Gastrocnemius medialis (tissue), 4 donors: Measurements from ENCODE around the gene MED13. TPM values are rescaled to one million over a fixed set of nuclear protein-coding genes. Genes with fewer than 3 reads are reported as not detected.

ENCODE experiments used
- ATAC-seq, 2 donors: fragments of 150-250 bp; one replicate each; pipeline ENCODE4 v1.9.1; 2016
- DNase-seq, 2 donors: peaks; one replicate each; pipeline ENCODE4 v3.0.0-alpha.2; 2019
- H3K27ac ChIP-seq, 4 donors: fragments of 200-600 bp; sonication (generic); 1 replicate in 1 of 4; 2 replicates in 3 of 4; pipeline ENCODE4 v1.5.1; 2016 to 2018; ENCODE audit warnings: mild to moderate bottlenecking in 2 of 4, moderate library complexity in 1 of 4
- H3K27me3 ChIP-seq, 3 donors: fragments of 200-600 bp; sonication (generic) in 2 of 3; 1 replicate in 1 of 3; 2 replicates in 2 of 3; pipeline versions ENCODE4 v1.5.1 to v1.6.0; 2016 to 2019; ENCODE audit warnings: mild to moderate bottlenecking in 1 of 3, moderate library complexity in 1 of 3
- H3K36me3 ChIP-seq, 2 donors: fragments of 200-600 bp; sonication (generic) in 1 of 2; one replicate each; pipeline ENCODE4 v1.5.1; 2017 to 2018
- H3K4me1 ChIP-seq, 2 donors: fragments of 200-600 bp; sonication (generic) in 1 of 2; one replicate each; pipeline ENCODE4 v1.5.1; 2016 to 2017; ENCODE audit warnings: mild to moderate bottlenecking in 2 of 2
- H3K4me3 ChIP-seq, 4 donors: fragments of 200-600 bp; sonication (generic) in 3 of 4; 1 replicate in 1 of 4; 2 replicates in 3 of 4; pipeline ENCODE4 v1.5.1; 2016 to 2019; ENCODE audit warnings: mild to moderate bottlenecking in 2 of 4
- H3K9me3 ChIP-seq, 3 donors: fragments of 200-600 bp; sonication (generic) in 2 of 3; 1 replicate in 1 of 3; 2 replicates in 2 of 3; pipeline ENCODE4 v1.5.1; 2016 to 2019
- POLR2A ChIP-seq, 2 donors: fragments of 450-650 bp; IDR thresholded peaks; one replicate each; pipeline ENCODE4 v1.6.1; 2017; ENCODE audit warnings: antibody characterized with exemption in 2 of 2, mild to moderate bottlenecking in 2 of 2, moderate library complexity in 2 of 2
- in situ Hi-C, 4 donors: fragments of 200-750 bp; cut with MboI; loops; one replicate each; pipeline versions ENCODE4 v1.15.0 to v1.8.0; 2017; ENCODE audit warnings: low sequenced_read_pairs in 4 of 4
- intact Hi-C: fragments of 100-400 bp; cut with DNase I; formaldehyde crosslinking; loops from one replicate; pipeline ENCODE4 v1.15.1; 2023; ENCODE audit warnings: low total_unique reads
- total RNA-seq, 4 donors: library from RNA; depleted of rRNA; stranded (reverse); fragments of >200 nt; gene quantifications; one replicate each; pipeline versions ENCODE4 v1.1.0 to v1.2.3, GENCODE V29; 2016
- TF ChIP-seq, protein P1 (sequence below), 5 experiments: fragments of 450-650 bp in 3 of 5; fragments of 200-600 bp in 2 of 5; sonication (generic) in 2 of 5; IDR thresholded peaks in 4 of 5; conservative IDR thresholded peaks in 1 of 5; 1 replicate in 4 of 5; 2 replicates in 1 of 5; pipeline ENCODE4 v1.5.1; 2016 to 2019; ENCODE audit warnings: antibody characterized with exemption in 5 of 5, mild to moderate bottlenecking in 3 of 5, moderate library complexity in 3 of 5

The MED13 gene
- total RNA-seq, 4 donors from 2014 or later, result 54.9 to 142 (median 67.8) TPM

DNA sequence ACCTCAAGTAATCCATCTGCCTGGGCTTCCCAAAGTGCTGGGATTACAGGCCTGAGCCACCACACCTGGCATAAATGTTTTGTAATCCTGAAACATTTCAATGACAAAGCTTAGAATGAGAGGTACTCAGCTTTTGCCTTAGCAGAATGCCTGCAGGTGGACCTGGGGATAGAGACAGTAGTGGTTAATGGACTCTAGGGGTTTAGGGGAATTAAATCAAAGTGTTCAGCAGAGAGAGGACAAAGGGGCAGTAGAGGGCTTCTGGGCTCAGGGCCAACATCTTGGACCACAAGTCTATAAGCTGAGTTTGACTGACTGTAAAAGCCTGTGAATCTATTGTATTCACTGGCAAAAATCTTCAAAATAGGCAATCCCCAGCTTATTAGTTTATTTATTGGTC, 36.0 kb upstream of the MED13 start:
- no peak overlapping the region for H3K27ac ChIP-seq
- ATAC-seq (no peak), DNase-seq (no peak)
- H3K36me3 ChIP-seq, result no peaks in the 10 kb centered on the region
- TF ChIP-seq, protein P1, sequence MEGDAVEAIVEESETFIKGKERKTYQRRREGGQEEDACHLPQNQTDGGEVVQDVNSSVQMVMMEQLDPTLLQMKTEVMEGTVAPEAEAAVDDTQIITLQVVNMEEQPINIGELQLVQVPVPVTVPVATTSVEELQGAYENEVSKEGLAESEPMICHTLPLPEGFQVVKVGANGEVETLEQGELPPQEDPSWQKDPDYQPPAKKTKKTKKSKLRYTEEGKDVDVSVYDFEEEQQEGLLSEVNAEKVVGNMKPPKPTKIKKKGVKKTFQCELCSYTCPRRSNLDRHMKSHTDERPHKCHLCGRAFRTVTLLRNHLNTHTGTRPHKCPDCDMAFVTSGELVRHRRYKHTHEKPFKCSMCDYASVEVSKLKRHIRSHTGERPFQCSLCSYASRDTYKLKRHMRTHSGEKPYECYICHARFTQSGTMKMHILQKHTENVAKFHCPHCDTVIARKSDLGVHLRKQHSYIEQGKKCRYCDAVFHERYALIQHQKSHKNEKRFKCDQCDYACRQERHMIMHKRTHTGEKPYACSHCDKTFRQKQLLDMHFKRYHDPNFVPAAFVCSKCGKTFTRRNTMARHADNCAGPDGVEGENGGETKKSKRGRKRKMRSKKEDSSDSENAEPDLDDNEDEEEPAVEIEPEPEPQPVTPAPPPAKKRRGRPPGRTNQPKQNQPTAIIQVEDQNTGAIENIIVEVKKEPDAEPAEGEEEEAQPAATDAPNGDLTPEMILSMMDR (IDR thresholded peaks at IDR 0.05 in 4 of 5, conservative IDR thresholded peaks at IDR 0.05 in 1 of 5), result no peak
- TF ChIP-seq POLR2A (IDR thresholded peaks at IDR 0.05), result no peak
- intact Hi-C loops (no loop called here), in situ Hi-C loops (no loop called here)
- H3K9me3 ChIP-seq, result no peaks in the 10 kb centered on the region
- no peak overlapping the region for H3K4me3 ChIP-seq
- no peaks in the 10 kb centered on the region for H3K27me3 ChIP-seq
- H3K4me1 ChIP-seq, result no peaks in the 10 kb centered on the region

GRCh38 chr17:62100055-62100454, 35.0 kb upstream of the MED13 start:
- TF ChIP-seq, protein P1 (IDR thresholded peaks at IDR 0.05 in 4 of 5, conservative IDR thresholded peaks at IDR 0.05 in 1 of 5), result no peak
- TF ChIP-seq POLR2A (IDR thresholded peaks at IDR 0.05), result no peak
- Histone ChIP-seq H3K27ac (no peak overlapping the region), H3K4me1 (no peaks in the 10 kb centered on the region), H3K4me3 (no peak overlapping the region), H3K9me3 (no peaks in the 10 kb centered on the region), H3K27me3 (no peaks in the 10 kb centered on the region), H3K36me3 (no peaks in the 10 kb centered on the region)
- intact Hi-C loops (no loop called here), in situ Hi-C loops (no loop called here)
- DNase-seq, result no peak
- ATAC-seq, result no peak

DNA sequence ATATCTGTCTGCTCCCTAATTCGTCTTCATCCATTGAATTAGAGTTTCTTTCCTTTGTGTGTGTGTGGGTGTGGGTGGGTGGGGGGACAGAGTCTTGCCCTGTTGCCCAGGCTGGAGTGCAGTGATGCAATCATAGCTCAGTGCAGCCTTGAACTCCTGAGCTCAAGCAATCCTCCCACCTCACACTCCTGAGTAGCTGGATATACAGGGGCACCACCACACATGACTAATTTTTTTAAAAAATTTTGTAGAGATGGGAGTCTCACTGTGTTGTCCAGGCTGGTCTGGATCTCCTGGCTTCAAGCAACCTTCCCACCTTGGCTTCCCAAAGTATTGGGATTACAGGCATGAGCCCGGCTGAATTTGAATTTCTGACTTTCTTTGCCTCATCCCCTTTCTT, 34.5 kb upstream of the MED13 start:
- no peak for TF ChIP-seq POLR2A (IDR thresholded peaks at IDR 0.05)
- TF ChIP-seq, protein P1 (IDR thresholded peaks at IDR 0.05 in 4 of 5, conservative IDR thresholded peaks at IDR 0.05 in 1 of 5), result no peak

GRCh38 chr17:62098623-62099231, 33.6 kb upstream of the MED13 start:
- no peak for DNase-seq
- Histone ChIP-seq H3K9me3 (no peaks in the 10 kb centered on the region), H3K36me3 (no peaks in the 10 kb centered on the region), H3K4me1 (no peaks in the 10 kb centered on the region), H3K27ac (no peak overlapping the region), H3K4me3 (no peak overlapping the region), H3K27me3 (no peaks in the 10 kb centered on the region)
- no peak for ATAC-seq
- no peak for TF ChIP-seq POLR2A (IDR thresholded peaks at IDR 0.05)
- TF ChIP-seq, protein P1 (IDR thresholded peaks at IDR 0.05 in 4 of 5, conservative IDR thresholded peaks at IDR 0.05 in 1 of 5), result no peak
- intact Hi-C loops (no loop called here), in situ Hi-C loops (no loop called here)

More for the DNA sequence above, 34.5 kb upstream of the MED13 start:
- Histone ChIP-seq H3K27me3 (no peaks in the 10 kb centered on the region), H3K9me3 (no peaks in the 10 kb centered on the region), H3K36me3 (no peaks in the 10 kb centered on the region), H3K27ac (no peak overlapping the region), H3K4me3 (no peak overlapping the region), H3K4me1 (no peaks in the 10 kb centered on the region)
- intact Hi-C loops (no loop called here), in situ Hi-C loops (no loop called here)
- no peak for ATAC-seq
- DNase-seq, result no peak

DNA sequence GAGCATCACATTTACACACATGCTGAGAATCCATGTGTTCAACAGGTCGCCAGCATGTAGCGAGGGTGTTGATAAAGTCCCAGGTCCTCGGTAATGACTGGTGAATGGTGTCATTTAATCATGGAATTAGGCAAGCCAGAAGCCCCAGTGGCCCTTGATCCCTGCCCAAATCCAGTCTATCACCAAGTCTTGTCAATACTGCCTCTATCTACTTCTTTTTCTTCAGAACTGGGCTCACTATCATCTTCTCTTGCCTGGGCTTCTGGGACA, 31.3 kb upstream of the MED13 start:
- Histone ChIP-seq H3K4me1 (no peaks in the 10 kb centered on the region), H3K36me3 (no peaks in the 10 kb centered on the region), H3K27me3 (no peaks in the 10 kb centered on the region), H3K4me3 (no peak overlapping the region), H3K9me3 (no peaks in the 10 kb centered on the region), H3K27ac (no peak overlapping the region)
- ATAC-seq, result no peak
- intact Hi-C loops, result no loop called here
- TF ChIP-seq, protein P1 (IDR thresholded peaks at IDR 0.05 in 4 of 5, conservative IDR thresholded peaks at IDR 0.05 in 1 of 5), result no peak
- no peak for TF ChIP-seq POLR2A (IDR thresholded peaks at IDR 0.05)
- in situ Hi-C loops, result no loop called here
- no peak for DNase-seq
